HL-60 (cell line): ENCODE data around the gene CALHM5.
A peak's percentile ranks its signal among the peaks of the same experiment; 100 is the strongest.

Experiments used
- DNase-seq, 2 experiments: peaks; one replicate each; pipeline ENCODE4 v3.0.0-alpha.2; 2010 to 2020; ENCODE audit warnings: low read depth in 1 of 2, low spot score in 1 of 2
- H3K27ac ChIP-seq: fragments of 250-450 bp; sonication (Bioruptor Pico); replicated peaks from 2 replicates; pipeline ENCODE4 v1.5.1; 2020; ENCODE audit warnings: mild to moderate bottlenecking, moderate library complexity
- H3K27me3 ChIP-seq: fragments of 250-450 bp; sonication (Bioruptor Pico); 2 replicates; pipeline ENCODE4 v1.5.1; 2021; ENCODE audit warnings: mild to moderate bottlenecking, moderate library complexity; ENCODE audit not compliant: insufficient read depth, poor library complexity, severe bottlenecking
- H3K4me3 ChIP-seq: replicated peaks from 2 replicates; pipeline ENCODE4 v1.5.1; 2011; ENCODE audit warnings: mild to moderate bottlenecking, control low read depth, low read length; ENCODE audit not compliant: insufficient read depth
- GABPA ChIP-seq: IDR thresholded peaks from 2 replicates; pipeline ENCODE4 v1.6.1; 2012; ENCODE audit warnings: low read depth
- POLR2AphosphoS5 ChIP-seq: IDR thresholded peaks from 2 replicates; pipeline ENCODE4 v1.6.1; 2012; ENCODE audit warnings: low read depth
- SPI1 ChIP-seq: IDR thresholded peaks from 2 replicates; pipeline ENCODE4 v1.6.1; 2012; ENCODE audit warnings: low read depth, mild to moderate bottlenecking, borderline replicate concordance
- long read RNA-seq: library from polyadenylated mRNA; unstranded; transcript quantifications from one replicate; pipeline ENCODE4 v2.0.0, GENCODE V29; 2020
- TF ChIP-seq, protein P1 (sequence below): IDR thresholded peaks from one replicate; pipeline ENCODE4 v1.5.1; 2011; ENCODE audit warnings: low read length, control low read depth, inconsistent platforms; ENCODE audit not compliant: insufficient read depth
- TF ChIP-seq, protein P2 (sequence below): IDR thresholded peaks from 2 replicates; pipeline ENCODE4 v1.6.1; 2012; ENCODE audit warnings: low read depth; ENCODE audit not compliant: insufficient replicate concordance

The CALHM5 gene, protein sequence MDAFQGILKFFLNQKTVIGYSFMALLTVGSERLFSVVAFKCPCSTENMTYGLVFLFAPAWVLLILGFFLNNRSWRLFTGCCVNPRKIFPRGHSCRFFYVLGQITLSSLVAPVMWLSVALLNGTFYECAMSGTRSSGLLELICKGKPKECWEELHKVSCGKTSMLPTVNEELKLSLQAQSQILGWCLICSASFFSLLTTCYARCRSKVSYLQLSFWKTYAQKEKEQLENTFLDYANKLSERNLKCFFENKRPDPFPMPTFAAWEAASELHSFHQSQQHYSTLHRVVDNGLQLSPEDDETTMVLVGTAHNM
- long read RNA-seq: 0 reads

DNA sequence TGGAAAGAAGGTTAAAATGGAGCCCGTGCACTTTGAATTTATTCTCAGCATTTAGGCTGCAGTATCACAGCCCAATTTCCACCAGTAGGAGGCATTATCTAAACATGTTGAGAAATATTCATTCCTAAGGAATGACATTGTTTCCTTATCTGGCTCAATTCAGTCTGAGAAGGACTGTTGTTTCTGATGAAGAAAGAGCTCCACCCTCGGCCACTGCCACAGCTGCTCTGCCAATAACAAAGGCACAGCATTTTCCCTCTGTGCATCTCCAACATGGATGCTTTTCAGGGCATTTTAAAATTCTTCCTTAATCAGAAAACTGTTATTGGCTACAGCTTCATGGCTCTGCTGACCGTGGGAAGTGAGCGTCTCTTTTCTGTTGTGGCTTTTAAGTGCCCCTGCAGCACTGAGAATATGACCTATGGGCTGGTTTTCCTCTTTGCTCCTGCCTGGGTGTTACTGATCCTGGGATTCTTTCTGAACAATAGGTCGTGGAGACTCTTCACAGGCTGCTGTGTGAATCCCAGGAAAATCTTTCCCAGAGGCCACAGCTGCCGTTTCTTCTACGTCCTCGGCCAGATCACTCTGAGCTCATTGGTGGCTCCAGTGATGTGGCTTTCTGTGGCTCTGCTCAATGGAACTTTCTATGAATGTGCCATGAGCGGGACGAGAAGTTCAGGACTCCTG, at the start of gene CALHM5:
CALHM5 (plus strand) TSS at position 216 of the 687 bp plus-strand sequence; CDS start at position 274, 58 bp downstream.
- no peak for TF ChIP-seq POLR2AphosphoS5
- TF ChIP-seq, protein P1, sequence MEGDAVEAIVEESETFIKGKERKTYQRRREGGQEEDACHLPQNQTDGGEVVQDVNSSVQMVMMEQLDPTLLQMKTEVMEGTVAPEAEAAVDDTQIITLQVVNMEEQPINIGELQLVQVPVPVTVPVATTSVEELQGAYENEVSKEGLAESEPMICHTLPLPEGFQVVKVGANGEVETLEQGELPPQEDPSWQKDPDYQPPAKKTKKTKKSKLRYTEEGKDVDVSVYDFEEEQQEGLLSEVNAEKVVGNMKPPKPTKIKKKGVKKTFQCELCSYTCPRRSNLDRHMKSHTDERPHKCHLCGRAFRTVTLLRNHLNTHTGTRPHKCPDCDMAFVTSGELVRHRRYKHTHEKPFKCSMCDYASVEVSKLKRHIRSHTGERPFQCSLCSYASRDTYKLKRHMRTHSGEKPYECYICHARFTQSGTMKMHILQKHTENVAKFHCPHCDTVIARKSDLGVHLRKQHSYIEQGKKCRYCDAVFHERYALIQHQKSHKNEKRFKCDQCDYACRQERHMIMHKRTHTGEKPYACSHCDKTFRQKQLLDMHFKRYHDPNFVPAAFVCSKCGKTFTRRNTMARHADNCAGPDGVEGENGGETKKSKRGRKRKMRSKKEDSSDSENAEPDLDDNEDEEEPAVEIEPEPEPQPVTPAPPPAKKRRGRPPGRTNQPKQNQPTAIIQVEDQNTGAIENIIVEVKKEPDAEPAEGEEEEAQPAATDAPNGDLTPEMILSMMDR: no peak
- TF ChIP-seq SPI1: no peak
- no peaks in the 10 kb centered on the region for H3K27me3 ChIP-seq
- H3K4me3 ChIP-seq: no peak within 1 kb of the TSS
- no peak within 1 kb of the TSS for H3K27ac ChIP-seq
- peak in 1 of 2 experiments; percentile 3 for DNase-seq

DNA sequence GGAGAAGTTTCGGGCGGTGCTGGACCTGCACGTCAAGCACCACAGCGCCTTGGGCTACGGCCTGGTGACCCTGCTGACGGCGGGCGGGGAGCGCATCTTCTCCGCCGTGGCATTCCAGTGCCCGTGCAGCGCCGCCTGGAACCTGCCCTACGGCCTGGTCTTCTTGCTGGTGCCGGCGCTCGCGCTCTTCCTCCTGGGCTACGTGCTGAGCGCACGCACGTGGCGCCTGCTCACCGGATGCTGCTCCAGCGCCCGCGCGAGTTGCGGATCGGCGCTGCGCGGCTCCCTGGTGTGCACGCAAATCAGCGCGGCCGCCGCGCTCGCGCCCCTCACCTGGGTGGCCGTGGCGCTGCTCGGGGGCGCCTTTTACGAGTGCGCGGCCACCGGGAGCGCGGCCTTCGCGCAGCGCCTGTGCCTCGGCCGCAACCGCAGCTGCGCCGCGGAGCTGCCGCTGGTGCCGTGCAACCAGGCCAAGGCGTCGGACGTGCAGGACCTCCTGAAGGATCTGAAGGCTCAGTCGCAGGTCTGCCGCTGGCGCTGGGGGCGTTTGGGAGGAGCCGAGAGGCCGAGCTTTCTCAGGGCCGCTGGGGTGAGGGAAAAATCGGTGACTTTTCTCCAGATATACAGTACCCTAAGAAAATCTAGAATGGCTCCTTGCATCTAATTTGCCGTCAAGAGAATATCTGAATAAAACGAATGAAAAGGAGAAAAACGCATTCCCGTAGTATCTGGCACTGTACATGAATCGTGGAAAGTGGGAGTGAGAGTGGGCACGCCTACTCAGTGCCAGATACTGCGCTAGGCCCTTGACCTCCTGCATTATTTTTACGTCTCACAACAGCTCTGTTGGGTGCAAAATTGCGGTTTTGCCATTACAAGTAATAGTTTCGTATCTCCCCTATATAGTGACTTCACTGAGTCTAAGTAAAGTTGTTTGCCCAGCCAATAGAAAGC, 49.2 kb upstream of the CALHM5 start:
- Histone ChIP-seq H3K27ac (peak overlapping the region; percentile 29; the same call in 1 of the 2 replicates), H3K27me3 (no peaks in the 10 kb centered on the region), H3K4me3 (no peak overlapping the region)
- TF ChIP-seq, protein P2, sequence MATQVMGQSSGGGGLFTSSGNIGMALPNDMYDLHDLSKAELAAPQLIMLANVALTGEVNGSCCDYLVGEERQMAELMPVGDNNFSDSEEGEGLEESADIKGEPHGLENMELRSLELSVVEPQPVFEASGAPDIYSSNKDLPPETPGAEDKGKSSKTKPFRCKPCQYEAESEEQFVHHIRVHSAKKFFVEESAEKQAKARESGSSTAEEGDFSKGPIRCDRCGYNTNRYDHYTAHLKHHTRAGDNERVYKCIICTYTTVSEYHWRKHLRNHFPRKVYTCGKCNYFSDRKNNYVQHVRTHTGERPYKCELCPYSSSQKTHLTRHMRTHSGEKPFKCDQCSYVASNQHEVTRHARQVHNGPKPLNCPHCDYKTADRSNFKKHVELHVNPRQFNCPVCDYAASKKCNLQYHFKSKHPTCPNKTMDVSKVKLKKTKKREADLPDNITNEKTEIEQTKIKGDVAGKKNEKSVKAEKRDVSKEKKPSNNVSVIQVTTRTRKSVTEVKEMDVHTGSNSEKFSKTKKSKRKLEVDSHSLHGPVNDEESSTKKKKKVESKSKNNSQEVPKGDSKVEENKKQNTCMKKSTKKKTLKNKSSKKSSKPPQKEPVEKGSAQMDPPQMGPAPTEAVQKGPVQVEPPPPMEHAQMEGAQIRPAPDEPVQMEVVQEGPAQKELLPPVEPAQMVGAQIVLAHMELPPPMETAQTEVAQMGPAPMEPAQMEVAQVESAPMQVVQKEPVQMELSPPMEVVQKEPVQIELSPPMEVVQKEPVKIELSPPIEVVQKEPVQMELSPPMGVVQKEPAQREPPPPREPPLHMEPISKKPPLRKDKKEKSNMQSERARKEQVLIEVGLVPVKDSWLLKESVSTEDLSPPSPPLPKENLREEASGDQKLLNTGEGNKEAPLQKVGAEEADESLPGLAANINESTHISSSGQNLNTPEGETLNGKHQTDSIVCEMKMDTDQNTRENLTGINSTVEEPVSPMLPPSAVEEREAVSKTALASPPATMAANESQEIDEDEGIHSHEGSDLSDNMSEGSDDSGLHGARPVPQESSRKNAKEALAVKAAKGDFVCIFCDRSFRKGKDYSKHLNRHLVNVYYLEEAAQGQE: no peak
- TF ChIP-seq, protein P1: no peak
- no peak for TF ChIP-seq SPI1
- TF ChIP-seq POLR2AphosphoS5: no peak
- no peak for TF ChIP-seq GABPA
- DNase-seq: peak in 1 of 2 experiments; percentile 57

DNA sequence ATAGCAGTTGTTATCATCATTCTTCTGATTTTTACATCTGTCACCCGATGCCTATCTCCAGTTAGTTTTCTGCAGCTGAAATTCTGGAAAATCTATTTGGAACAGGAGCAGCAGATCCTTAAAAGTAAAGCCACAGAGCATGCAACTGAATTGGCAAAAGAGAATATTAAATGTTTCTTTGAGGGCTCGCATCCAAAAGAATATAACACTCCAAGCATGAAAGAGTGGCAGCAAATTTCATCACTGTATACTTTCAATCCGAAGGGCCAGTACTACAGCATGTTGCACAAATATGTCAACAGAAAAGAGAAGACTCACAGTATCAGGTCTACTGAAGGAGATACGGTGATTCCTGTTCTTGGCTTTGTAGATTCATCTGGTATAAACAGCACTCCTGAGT, 48.1 kb upstream of the CALHM5 start:
- Histone ChIP-seq H3K4me3 (no peak overlapping the region), H3K27me3 (no peaks in the 10 kb centered on the region), H3K27ac (no peak overlapping the region; the same call in 1 of the 2 replicates)
- TF ChIP-seq SPI1 (no peak), GABPA (no peak), POLR2AphosphoS5 (no peak)
- TF ChIP-seq, protein P1: no peak
- TF ChIP-seq, protein P2: no peak
- DNase-seq: no peak
